Activated naive CD4-positive, alpha-beta T cell treated with anti-CD3 and anti-CD28 coated beads, Interleukin-2, amount 10 ng/mL, durations not matched to agents 7 days and 5 days (primary cell): ENCODE data around the gene WDR26.
"Not testable (repeated sequence)": the region's sequence is repeated elsewhere in the genome, so short reads cannot be mapped to it uniquely, and the experiment has no call there.

ENCODE experiments used
- CTCF ChIA-PET: fragments of 350-600 bp; sonication (Branson Sonifier 250); formaldehyde crosslinking; loops from one replicate; lab custom pipeline; 2021; ENCODE audit warnings: antibody characterized with exemption; lab: Charles Lee
- DNase-seq: peaks from one replicate; pipeline ENCODE4 v3.0.0-alpha.2; 2020
- H3K27ac Mint-ChIP-seq: one replicate; pipeline ENCODE4 v1.8.0; 2021; ENCODE audit warnings: mild to moderate bottlenecking, moderate library complexity, mixed read lengths
- H3K27me3 Mint-ChIP-seq: one replicate; pipeline ENCODE4 v1.8.0; 2021; ENCODE audit warnings: mild to moderate bottlenecking, mixed read lengths
- H3K36me3 Mint-ChIP-seq: one replicate; pipeline ENCODE4 v1.8.0; 2021; ENCODE audit warnings: mixed read lengths
- H3K4me1 Mint-ChIP-seq: one replicate; pipeline ENCODE4 v1.8.0; 2021; ENCODE audit warnings: mixed read lengths
- H3K4me3 Mint-ChIP-seq: one replicate; pipeline ENCODE4 v1.8.0; 2021; ENCODE audit warnings: mild to moderate bottlenecking, moderate library complexity, mixed read lengths
- H3K9me3 Mint-ChIP-seq: one replicate; pipeline ENCODE4 v1.8.0; 2021; ENCODE audit warnings: mixed read lengths

WDR26 gene

DNA sequence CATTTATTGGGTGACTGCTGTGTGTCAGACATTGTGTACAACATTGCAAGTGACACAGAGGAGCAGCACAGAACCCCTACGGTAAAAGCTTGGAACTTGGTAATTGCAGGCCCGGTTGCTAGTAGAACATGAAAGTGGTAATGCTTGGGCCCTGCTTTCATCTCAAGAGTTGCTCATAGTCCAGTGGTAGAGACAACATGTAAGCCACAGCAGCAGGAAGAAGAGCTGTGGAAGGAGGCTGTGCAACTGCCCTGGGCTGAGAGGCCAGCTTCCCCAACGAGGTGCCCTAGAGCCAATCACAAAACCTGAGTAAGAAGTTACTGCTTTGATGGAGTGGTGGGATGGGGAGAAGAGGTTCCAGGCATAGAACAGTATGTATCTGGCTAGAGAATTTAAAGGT is 59.5 kb downstream of the WDR26 start:
- peaks cover 80% of the 10 kb centered on the region for H3K36me3 Mint-ChIP-seq
- no peaks in the 10 kb centered on the region for H3K9me3 Mint-ChIP-seq
- H3K4me3 Mint-ChIP-seq = no peak overlapping the region
- no peaks in the 10 kb centered on the region for H3K27me3 Mint-ChIP-seq
- H3K27ac Mint-ChIP-seq = peak overlapping the region; percentile 40
- CTCF ChIA-PET = no interaction called here
- peaks cover 63% of the 10 kb centered on the region for H3K4me1 Mint-ChIP-seq
- peak; percentile 22 for DNase-seq

DNA sequence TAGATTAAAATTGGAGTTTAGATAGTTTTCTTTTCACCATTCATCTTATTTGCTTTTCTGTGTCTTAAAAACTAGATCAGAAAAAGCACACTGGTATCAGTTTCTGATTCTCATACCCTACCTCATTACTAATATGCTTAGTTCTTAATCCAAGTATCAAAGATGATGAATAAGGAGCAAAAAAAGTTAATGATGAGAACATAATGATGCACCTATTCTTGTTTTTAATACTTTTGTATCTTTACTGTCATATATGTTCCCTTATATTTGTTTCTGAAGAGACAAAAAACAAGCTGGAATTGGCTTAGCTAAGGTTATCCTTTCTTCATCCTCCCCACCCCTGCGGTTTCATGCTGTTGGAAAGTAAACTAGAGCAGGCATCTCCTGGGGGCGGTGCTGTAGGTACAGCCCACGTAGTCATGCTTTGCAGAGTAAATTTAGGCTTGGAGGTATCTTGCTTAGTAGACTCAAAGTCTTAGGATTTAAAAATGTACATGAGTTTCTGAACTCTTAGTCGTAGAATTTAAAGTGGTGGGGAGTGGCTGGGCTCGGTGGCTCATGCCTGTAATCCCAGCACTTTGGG is 61.5 kb downstream of the WDR26 start:
- CTCF ChIA-PET = no interaction called here
- peaks cover 49% of the 10 kb centered on the region for H3K4me1 Mint-ChIP-seq
- no peak overlapping the region for H3K27ac Mint-ChIP-seq
- no peak overlapping the region for H3K4me3 Mint-ChIP-seq
- no peaks in the 10 kb centered on the region for H3K27me3 Mint-ChIP-seq
- no peaks in the 10 kb centered on the region for H3K9me3 Mint-ChIP-seq
- DNase-seq = no peak
- peaks cover 79% of the 10 kb centered on the region for H3K36me3 Mint-ChIP-seq

DNA sequence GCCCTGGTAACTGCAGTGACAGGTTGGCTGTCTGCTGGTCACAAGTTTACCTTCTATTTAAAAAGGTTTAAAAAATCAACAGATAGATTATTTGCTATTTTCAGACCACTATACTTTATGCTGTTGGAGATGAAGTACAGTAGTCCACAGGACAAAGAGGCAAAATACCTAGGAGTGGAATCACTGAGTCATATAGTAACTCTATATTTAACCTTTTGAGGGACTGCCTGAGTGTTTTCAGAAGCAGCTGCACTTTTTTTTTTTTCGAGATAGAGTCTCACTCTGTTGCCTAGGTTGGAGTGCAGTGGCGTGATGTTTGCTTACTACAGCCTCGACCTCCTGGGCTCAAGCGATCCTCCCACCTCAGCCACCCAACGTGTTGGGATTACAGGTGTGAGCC is 66.2 kb downstream of the WDR26 start:
- Mint-ChIP-seq H3K27me3 (no peaks in the 10 kb centered on the region), H3K27ac (no peak overlapping the region), H3K9me3 (no peaks in the 10 kb centered on the region), H3K4me1 (peaks cover 20% of the 10 kb centered on the region), H3K4me3 (no peak overlapping the region), H3K36me3 (peaks cover 71% of the 10 kb centered on the region)
- no peak for DNase-seq
- CTCF ChIA-PET = no interaction called here

DNA sequence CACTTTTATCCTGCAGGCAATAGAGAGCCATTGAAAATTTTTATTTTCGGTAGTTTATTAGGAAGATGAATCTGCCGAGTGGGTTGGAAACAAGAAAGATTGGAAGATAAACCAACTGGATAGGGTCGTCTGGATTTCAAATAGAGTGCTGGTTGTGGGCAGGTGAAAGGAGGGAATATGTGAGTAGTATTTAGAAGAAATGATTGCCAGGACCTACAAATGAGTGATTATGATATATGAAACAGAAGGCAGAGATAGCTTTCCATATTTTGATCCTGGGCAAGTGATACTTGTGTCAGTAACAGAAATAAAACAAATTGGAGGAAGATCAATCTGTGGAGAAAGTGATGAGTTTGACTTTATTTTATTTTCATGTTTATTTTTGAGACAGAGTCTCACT is 75.4 kb downstream of the WDR26 start:
- H3K27me3 Mint-ChIP-seq = no peaks in the 10 kb centered on the region
- no peak overlapping the region for H3K27ac Mint-ChIP-seq
- DNase-seq = no peak
- H3K4me1 Mint-ChIP-seq = peaks cover 45% of the 10 kb centered on the region
- no peaks in the 10 kb centered on the region for H3K9me3 Mint-ChIP-seq
- CTCF ChIA-PET = no interaction called here
- peaks cover 33% of the 10 kb centered on the region for H3K36me3 Mint-ChIP-seq
- H3K4me3 Mint-ChIP-seq = no peak overlapping the region

DNA sequence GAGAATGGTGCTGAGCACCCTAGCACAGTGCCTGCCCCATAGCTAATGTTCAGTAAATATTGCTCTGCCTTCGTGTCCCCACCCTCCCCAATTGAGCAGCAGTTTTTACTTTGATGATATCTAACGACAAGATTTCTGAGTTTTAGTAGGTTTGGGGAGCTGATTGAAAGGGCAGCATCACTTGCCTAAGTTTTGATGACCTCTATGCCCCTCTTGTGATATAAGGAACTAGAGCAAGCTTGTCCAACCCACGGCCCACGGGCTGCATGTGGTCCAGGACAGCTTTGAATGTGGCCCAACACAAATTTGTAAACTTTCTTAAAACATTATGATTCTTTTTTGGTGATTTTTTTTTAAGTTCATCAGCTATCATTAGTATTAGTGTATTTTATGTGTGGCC is 76.4 kb downstream of the WDR26 start:
- H3K27me3 Mint-ChIP-seq = no peaks in the 10 kb centered on the region
- no peaks in the 10 kb centered on the region for H3K9me3 Mint-ChIP-seq
- peak overlapping the region; percentile 81 for H3K4me3 Mint-ChIP-seq
- peak overlapping the region; percentile 89 for H3K27ac Mint-ChIP-seq
- H3K36me3 Mint-ChIP-seq = peaks cover 25% of the 10 kb centered on the region
- H3K4me1 Mint-ChIP-seq = peaks cover 38% of the 10 kb centered on the region
- no peak for DNase-seq
- CTCF ChIA-PET = interaction anchor here (0.6 to 1.1 kb wide), 3 partner anchors 19 to 37 kb away, joined by 3 to 5 read pairs (median 3); no protein-coding TSS in a partner anchor

DNA sequence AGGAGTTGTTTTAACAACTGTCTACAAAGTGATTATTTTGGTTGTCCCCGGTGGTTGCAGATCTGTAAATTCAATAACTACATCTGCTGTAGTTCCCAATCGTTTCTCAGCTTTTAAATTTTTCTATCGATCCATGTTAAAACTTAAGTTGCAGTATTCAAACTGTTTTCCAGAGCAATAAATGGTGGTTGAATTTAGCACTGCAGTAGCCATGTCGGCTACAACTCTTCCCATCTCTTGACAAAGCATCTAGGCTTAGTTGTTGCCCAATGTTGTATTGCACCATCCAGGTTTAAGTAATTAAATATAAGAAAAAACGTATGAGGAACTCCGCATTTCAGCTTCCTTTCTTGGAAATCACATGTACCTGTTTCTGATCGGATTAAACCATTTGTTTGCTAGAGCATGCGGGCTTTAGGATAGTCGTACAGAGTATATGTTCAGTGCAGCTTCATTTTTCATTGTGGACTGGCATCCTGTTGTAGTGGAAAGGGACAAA is 76.9 kb downstream of the WDR26 start:
- Mint-ChIP-seq H3K9me3 (no peaks in the 10 kb centered on the region), H3K36me3 (peaks cover 22% of the 10 kb centered on the region), H3K27me3 (no peaks in the 10 kb centered on the region), H3K4me1 (peaks cover 36% of the 10 kb centered on the region), H3K27ac (peak overlapping the region; percentile 89), H3K4me3 (peak overlapping the region; percentile 81)
- CTCF ChIA-PET = interaction anchor here (0.9 to 1.1 kb wide), 2 partner anchors 22 to 37 kb away, joined by 3 read pairs; no protein-coding TSS in a partner anchor
- DNase-seq = no peak

DNA sequence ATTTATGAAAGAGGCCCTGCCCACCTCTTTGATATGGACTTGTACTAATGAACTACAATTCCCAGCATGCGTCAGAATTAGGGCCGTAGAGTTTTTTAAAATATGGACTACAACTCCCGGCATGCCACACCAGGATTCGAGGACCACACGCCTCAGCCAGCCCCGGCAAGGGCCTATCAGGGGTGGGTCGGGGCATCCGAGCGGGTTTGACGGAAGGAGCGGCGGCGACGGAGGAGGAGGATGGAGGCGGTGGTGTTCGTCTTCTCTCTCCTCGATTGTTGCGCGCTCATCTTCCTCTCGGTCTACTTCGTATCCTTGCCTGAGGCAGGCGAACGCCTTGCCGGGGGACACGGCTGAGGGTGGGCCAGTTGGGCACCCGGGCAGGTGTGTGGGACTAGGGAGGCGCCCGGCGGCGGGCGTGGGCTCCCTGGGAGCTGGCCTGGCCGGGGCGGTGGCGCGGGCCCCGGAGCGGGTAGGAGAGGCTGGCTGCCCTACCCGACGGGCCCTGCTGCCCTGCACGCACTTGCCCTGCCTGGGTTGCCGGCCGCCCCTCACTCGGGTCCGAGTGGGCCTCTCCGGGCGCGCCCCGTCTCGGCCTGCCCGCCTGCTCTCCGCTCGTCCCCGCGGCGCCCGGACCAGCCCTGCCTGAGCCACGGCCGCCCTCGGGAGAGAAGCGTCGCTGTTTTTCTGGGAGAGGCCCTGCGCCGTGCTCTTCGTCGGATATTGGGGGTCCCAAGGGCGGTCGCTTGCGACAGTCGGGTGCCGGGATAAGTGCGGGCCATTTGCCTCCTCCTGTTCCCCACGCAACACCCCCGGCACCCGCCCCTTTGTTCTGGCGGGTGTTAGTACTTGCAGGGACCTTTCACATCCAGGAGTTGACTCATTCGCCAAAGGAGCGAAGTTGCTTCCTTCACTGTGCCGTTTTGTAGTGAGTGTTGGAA is 77.6 kb downstream of the WDR26 start, which contains the start of gene CNIH4:
TSS of gene CNIH4 (plus strand) at position 195 of the 941 bp plus-strand sequence. CDS start at position 241, 46 bp downstream.
- H3K27ac Mint-ChIP-seq = peak within 1 kb of the TSS; percentile 89
- H3K36me3 Mint-ChIP-seq = peaks cover 15% of the 10 kb centered on the region
- CTCF ChIA-PET = interaction anchor here (0.9 kb wide), 1 partner anchor 38 kb away, joined by 3 read pairs; no protein-coding TSS in a partner anchor
- H3K27me3 Mint-ChIP-seq = no peaks in the 10 kb centered on the region
- peak within 1 kb of the TSS; percentile 81 for H3K4me3 Mint-ChIP-seq
- peak; percentile 96 for DNase-seq
- no peaks in the 10 kb centered on the region for H3K9me3 Mint-ChIP-seq
- H3K4me1 Mint-ChIP-seq = peaks cover 32% of the 10 kb centered on the region

DNA sequence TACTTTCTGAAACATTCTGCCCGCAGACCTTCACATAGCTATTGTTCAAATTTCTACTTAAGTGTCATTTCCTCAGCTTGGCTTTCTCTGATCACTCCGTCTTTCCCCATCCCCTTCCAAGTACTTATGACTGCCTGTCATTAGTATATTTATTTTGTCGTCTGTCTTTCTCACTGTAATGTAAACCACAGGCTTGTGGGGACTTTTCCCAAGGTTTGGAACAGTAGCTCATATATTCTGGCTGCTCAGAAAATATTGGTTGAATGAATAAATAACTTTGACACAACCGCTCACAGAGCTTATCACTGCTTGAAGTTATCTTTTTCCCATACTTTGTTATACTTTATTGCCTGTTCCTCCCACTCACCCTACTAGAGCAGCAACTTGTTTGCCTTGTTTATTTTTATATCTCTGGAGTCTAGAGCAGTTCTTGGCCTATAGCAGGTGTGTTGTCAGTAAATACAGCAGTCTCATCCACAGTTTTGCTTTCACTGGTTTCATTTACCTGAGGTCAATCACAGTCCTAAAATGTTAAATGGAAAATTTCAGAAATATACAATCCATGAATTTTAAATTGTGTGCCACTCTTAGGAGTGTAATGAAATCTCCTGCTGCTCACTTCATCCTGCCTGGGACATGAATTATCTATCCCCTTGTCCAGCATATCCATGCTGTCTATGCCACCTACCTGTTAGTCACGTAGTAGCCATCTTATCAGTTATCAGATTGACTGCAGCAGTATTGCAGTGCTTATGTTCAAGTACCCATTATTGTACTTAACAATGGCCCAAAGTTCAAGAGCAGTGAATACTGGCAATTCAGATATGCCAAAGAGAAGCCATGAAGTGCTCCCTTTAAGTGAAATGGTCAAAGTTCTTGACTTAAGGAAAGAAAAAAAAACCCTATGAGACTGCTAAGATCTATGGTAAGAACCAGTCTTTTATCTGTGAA is 80.3 kb downstream of the WDR26 start:
- Mint-ChIP-seq H3K9me3 (no peaks in the 10 kb centered on the region), H3K4me1 (peaks cover 24% of the 10 kb centered on the region), H3K27ac (no peak overlapping the region), H3K27me3 (no peaks in the 10 kb centered on the region), H3K4me3 (no peak overlapping the region), H3K36me3 (peaks cover 11% of the 10 kb centered on the region)
- CTCF ChIA-PET = interaction anchor here (1.5 kb wide), 1 partner anchor 103 kb away, joined by 3 read pairs; no protein-coding TSS in a partner anchor
- DNase-seq = no peak

DNA sequence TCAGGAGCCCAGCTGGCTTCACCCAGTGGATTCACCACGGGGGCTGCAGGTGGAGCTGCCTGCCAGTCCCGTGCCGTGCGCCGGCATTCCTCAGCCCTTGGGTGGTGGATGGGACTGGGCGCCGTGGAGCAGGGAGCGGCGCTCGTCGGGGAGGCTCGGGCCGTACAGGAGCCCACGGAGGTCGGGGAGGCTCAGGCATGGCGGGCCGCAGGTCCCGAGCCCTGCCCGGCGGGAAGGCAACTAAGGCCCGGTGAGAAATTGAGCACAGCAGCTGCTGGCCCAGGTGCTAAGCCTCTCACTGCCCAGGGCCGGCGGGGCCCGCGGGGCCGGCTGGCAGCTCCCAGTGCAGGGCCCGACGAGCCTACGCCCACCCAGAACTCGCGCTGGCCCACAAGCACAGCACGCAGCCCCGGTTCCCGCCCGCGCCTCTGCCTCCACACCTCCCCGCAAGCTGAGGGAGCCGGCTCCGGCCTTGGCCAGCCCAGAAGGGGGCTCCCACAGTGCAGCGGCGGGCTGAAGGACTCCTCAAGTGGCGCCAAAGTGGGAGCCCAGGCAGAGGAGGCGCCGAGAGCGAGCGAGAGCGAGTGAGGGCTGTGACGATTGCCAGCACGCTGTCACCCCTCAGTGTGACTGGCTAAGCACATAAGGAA is 82.0 kb downstream of the WDR26 start:
- not testable (repeated sequence) for H3K27ac Mint-ChIP-seq, H3K36me3 Mint-ChIP-seq, H3K4me3 Mint-ChIP-seq, H3K9me3 Mint-ChIP-seq, H3K27me3 Mint-ChIP-seq, DNase-seq
- CTCF ChIA-PET = interaction anchor here (1.5 kb wide), 2 partner anchors 19 to 105 kb away, joined by 3 read pairs; no protein-coding TSS in a partner anchor
- peaks cover 20% of the 10 kb centered on the region for H3K4me1 Mint-ChIP-seq

DNA sequence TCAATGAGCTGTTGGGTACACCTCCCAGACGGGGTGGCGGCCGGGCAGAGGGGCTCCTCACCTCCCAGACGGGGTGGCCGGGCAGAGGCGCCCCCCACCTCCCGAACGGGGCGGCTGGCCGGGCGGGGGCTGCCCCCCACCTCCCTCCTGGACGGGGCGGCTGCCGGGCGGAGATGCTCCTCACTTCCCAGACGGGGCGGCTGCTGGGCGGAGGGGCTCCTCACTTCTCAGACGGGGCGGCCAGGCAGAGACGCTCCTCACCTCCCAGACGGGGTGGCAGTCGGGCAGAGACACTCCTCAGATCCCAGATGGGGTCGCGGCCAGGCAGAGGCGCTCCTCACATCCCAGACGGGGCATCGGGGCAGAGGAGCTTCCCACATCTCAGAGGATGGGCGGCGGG is 84.9 kb downstream of the WDR26 start:
- CTCF ChIA-PET, H3K27me3 Mint-ChIP-seq, H3K9me3 Mint-ChIP-seq, DNase-seq, H3K27ac Mint-ChIP-seq, H3K36me3 Mint-ChIP-seq, H3K4me3 Mint-ChIP-seq: not testable (repeated sequence)
- peaks cover 18% of the 10 kb centered on the region for H3K4me1 Mint-ChIP-seq

DNA sequence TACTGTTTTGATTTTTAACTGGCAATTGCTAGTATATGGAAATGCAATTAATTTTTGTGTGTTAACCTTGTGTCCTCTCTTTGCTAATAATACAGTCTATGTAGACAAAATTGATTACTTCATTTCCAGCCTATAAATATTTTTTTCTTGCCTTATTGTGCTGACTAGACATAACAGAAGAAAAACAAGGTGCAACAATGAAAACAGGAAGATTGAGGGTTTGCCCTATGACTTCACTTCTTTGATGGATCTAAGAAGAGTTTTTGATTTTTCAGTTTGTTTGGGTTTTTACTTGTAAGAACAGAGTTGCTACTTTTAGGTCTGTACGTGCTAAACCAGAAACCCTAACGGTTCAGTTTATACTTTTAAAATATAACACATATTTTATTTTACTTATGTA is 86.5 kb downstream of the WDR26 start:
- Mint-ChIP-seq H3K27ac (peak overlapping the region; percentile 76), H3K27me3 (peaks cover 4% of the 10 kb centered on the region), H3K9me3 (peaks cover 21% of the 10 kb centered on the region), H3K36me3 (peaks cover 12% of the 10 kb centered on the region), H3K4me3 (no peak overlapping the region), H3K4me1 (peaks cover 18% of the 10 kb centered on the region)
- DNase-seq = no peak
- CTCF ChIA-PET = no interaction called here

DNA sequence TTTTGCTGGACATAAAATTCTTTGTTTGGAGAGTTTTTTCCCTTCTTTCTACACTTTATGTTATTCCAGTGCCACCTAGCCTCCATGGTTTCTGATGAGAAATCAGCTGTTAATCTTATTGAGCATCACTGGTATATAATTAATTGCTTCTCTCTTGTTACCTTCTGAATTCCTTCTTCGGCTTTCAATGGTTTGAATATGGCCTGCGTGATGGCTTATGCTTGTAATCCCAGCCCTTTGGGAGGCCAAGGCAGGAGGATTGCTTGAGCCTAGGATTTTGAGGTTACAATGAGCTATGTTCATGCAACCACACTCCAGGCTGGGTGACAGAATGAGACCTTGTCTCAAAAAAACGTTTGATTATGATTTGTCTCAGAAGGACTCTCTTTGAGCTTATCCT is 90.9 kb downstream of the WDR26 start:
- Mint-ChIP-seq H3K36me3 (peaks cover 19% of the 10 kb centered on the region), H3K9me3 (peaks cover 30% of the 10 kb centered on the region), H3K4me1 (peaks cover 26% of the 10 kb centered on the region), H3K27me3 (peaks cover 20% of the 10 kb centered on the region), H3K27ac (no peak overlapping the region), H3K4me3 (no peak overlapping the region)
- CTCF ChIA-PET = interaction anchor here (1.1 kb wide), 1 partner anchor 10 kb away, joined by 4 read pairs; no protein-coding TSS in a partner anchor
- no peak for DNase-seq
